Breast epithelium (tissue), 3 donors: ENCODE results near the gene RPUSD3.

Experiments
- POLR2AphosphoS5 ChIP-seq, 3 donors: sonication (generic); formaldehyde crosslinking; IDR thresholded peaks; one replicate each; pipeline ENCODE4 v1.6.1; 2017; ENCODE audit warnings: antibody characterized with exemption in 3 of 3
- TF ChIP-seq, protein P1 (sequence below), 3 donors: fragments of 450-650 bp; IDR thresholded peaks; one replicate each; pipeline ENCODE4 v1.5.1; 2016 to 2017; ENCODE audit warnings: antibody characterized with exemption in 3 of 3, mild to moderate bottlenecking in 3 of 3, moderate library complexity in 3 of 3

DNA sequence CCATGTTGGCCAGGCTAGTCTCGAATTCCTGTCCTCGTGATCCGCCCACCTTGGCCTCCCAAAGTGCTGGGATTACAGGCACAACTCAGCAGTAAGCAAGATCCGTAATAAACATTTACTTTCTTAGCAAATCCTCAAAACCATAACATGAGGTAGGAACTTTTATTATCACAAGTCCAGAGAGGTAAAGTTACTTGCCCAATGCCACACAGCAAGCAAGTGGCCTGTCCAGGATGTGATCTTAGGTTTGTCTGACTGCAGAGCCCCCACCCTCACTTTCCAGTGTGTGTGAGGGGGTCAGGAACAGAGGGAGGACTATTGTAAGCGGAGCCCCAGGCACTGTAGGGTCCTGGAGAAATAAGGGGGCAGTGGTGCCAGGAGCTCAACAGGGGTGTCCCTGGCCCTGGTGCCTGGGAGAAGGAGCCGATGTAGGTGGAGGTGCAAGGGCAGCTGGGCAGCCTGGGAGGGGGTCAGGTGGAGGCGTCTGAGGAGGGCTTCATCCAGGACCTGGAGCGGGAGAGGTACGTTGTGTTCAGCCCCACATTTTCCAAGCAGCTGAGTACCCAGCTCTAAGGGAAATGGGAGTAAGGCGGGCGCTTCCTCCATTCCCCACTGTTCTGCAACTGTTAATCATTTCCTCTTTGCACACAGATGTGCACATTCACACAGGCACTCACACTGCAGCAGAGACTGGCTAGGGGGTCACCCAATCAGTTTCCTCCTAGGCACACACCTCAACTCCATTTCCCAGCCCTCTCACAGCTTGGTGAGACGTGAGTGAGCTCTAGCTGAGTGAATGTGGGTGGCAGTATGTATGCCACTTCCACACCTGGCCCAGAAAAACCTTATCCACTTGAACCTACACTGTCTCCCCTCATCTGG lies 5.9 kb downstream of the RPUSD3 start:
- TF ChIP-seq, protein P1, sequence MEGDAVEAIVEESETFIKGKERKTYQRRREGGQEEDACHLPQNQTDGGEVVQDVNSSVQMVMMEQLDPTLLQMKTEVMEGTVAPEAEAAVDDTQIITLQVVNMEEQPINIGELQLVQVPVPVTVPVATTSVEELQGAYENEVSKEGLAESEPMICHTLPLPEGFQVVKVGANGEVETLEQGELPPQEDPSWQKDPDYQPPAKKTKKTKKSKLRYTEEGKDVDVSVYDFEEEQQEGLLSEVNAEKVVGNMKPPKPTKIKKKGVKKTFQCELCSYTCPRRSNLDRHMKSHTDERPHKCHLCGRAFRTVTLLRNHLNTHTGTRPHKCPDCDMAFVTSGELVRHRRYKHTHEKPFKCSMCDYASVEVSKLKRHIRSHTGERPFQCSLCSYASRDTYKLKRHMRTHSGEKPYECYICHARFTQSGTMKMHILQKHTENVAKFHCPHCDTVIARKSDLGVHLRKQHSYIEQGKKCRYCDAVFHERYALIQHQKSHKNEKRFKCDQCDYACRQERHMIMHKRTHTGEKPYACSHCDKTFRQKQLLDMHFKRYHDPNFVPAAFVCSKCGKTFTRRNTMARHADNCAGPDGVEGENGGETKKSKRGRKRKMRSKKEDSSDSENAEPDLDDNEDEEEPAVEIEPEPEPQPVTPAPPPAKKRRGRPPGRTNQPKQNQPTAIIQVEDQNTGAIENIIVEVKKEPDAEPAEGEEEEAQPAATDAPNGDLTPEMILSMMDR (IDR thresholded peaks at IDR 0.05) = no peak
- TF ChIP-seq POLR2AphosphoS5 (IDR thresholded peaks at IDR 0.05) = no peak
